Neural progenitor cell (in vitro differentiated cells): ENCODE measurements around the gene ELF1. TPM values are rescaled to one million over a fixed set of nuclear protein-coding genes. Genes with fewer than 3 reads are reported as not detected.

ENCODE experiments used
- DNase-seq: peaks from one replicate; pipeline ENCODE4 v3.0.0-alpha.2; 2016; ENCODE audit warnings: low spot score
- H2AFZ ChIP-seq: fragments of 200-600 bp; sonication (generic); replicated peaks from 2 replicates; pipeline ENCODE4 v1.6.1; 2016; ENCODE audit warnings: antibody characterized with exemption
- H3F3A ChIP-seq: fragments of 200-600 bp; sonication (generic); 2 replicates; pipeline ENCODE4 v1.6.1; 2016; ENCODE audit warnings: antibody characterized with exemption, low read depth
- H3K27ac ChIP-seq: fragments of 200-600 bp; sonication (generic); 2 replicates; pipeline ENCODE4 v1.5.1; 2016; ENCODE audit warnings: mild to moderate bottlenecking
- H3K27me3 ChIP-seq: fragments of 200-600 bp; sonication (generic); 2 replicates; pipeline ENCODE4 v1.6.1; 2016; ENCODE audit warnings: mild to moderate bottlenecking, moderate library complexity
- H3K36me3 ChIP-seq: fragments of 200-600 bp; sonication (generic); 2 replicates; pipeline ENCODE4 v1.5.1; 2016
- H3K4me1 ChIP-seq: fragments of 200-600 bp; sonication (generic); 2 replicates; pipeline ENCODE4 v1.6.1; 2016; ENCODE audit warnings: mixed run types
- H3K4me2 ChIP-seq: fragments of 200-600 bp; sonication (generic); 2 replicates; pipeline ENCODE4 v1.6.1; 2016
- H3K4me3 ChIP-seq: fragments of 200-600 bp; sonication (generic); 2 replicates; pipeline ENCODE4 v1.5.1; 2016
- H3K79me2 ChIP-seq: fragments of 200-600 bp; sonication (generic); 2 replicates; pipeline ENCODE4 v1.6.1; 2016; ENCODE audit warnings: low read depth
- H3K9ac ChIP-seq: fragments of 200-600 bp; sonication (generic); 2 replicates; pipeline ENCODE4 v1.6.1; 2016
- H3K9me3 ChIP-seq: fragments of 200-600 bp; sonication (generic); 2 replicates; pipeline ENCODE4 v1.5.1; 2016; ENCODE audit warnings: low read depth
- H4K20me1 ChIP-seq: fragments of 200-600 bp; sonication (generic); 2 replicates; pipeline ENCODE4 v1.6.1; 2016; ENCODE audit warnings: low read depth
- H3K27ac Mint-ChIP-seq: 3 replicates; pipeline ENCODE4 v1.8.0; 2021; ENCODE audit warnings: mixed read lengths
- H3K27me3 Mint-ChIP-seq: 2 replicates; pipeline ENCODE4 v1.8.0; 2022; ENCODE audit warnings: low read depth, mild to moderate bottlenecking, inconsistent platforms, moderate library complexity, mixed read lengths; ENCODE audit not compliant: insufficient read depth
- H3K36me3 Mint-ChIP-seq: 3 replicates; pipeline ENCODE4 v1.8.0; 2021; ENCODE audit warnings: mixed read lengths
- H3K4me1 Mint-ChIP-seq: 3 replicates; pipeline ENCODE4 v1.8.0; 2021; ENCODE audit warnings: mixed read lengths
- H3K4me3 Mint-ChIP-seq: 3 replicates; pipeline ENCODE4 v1.8.0; 2021; ENCODE audit warnings: mild to moderate bottlenecking, moderate library complexity, mixed read lengths
- H3K9me3 Mint-ChIP-seq: 3 replicates; pipeline ENCODE4 v1.8.0; 2020; ENCODE audit warnings: mixed read lengths
- CTCF ChIP-seq: fragments of 200-600 bp; sonication (generic); IDR thresholded peaks from 2 replicates; pipeline ENCODE4 v1.5.1; 2017; ENCODE audit warnings: antibody characterized with exemption, mild to moderate bottlenecking
- EZH2 ChIP-seq: fragments of 200-600 bp; sonication (generic); IDR thresholded peaks from 2 replicates; pipeline ENCODE4 v1.6.1; 2017; ENCODE audit warnings: antibody characterized with exemption, mild to moderate bottlenecking, moderate library complexity
- EZH2phosphoT487 ChIP-seq: fragments of 200-600 bp; sonication (generic); IDR thresholded peaks from 2 replicates; pipeline ENCODE4 v1.6.1; 2017; ENCODE audit warnings: antibody characterized with exemption
- total RNA-seq: library from RNA; depleted of rRNA; stranded (reverse); fragments of >200 nt; gene quantifications from 2 replicates; pipeline ENCODE4 v1.2.3, GENCODE V29; 2015; ENCODE audit warnings: low replicate concordance

Gene ELF1
- total RNA-seq, 1 donor from 2014 or later, result 9.3 TPM

GRCh38 chr13:40928980-40929379, 90.1 kb downstream of the ELF1 start:
- H3K36me3 ChIP-seq, result no peaks in the 10 kb centered on the region
- no peak for DNase-seq
- peaks cover 4% of the 10 kb centered on the region for H3K36me3 Mint-ChIP-seq
- no peak overlapping the region for H3K4me3 Mint-ChIP-seq
- H3K27me3 Mint-ChIP-seq, result no peaks in the 10 kb centered on the region
- no peaks in the 10 kb centered on the region for H3F3A ChIP-seq
- H3K4me1 Mint-ChIP-seq, result no peaks in the 10 kb centered on the region
- H3K27ac ChIP-seq, result no peak overlapping the region
- H3K4me3 ChIP-seq, result no peak overlapping the region
- H3K9ac ChIP-seq, result no peak overlapping the region
- no peak overlapping the region for H2AFZ ChIP-seq
- TF ChIP-seq EZH2phosphoT487 (no peak), EZH2 (no peak), CTCF (no peak)
- H3K4me2 ChIP-seq, result no peak overlapping the region
- H3K4me1 ChIP-seq, result no peaks in the 10 kb centered on the region
- no peaks in the 10 kb centered on the region for H3K9me3 Mint-ChIP-seq
- no peaks in the 10 kb centered on the region for H4K20me1 ChIP-seq
- no peaks in the 10 kb centered on the region for H3K27me3 ChIP-seq
- no peak overlapping the region for H3K27ac Mint-ChIP-seq
- no peaks in the 10 kb centered on the region for H3K9me3 ChIP-seq
- H3K79me2 ChIP-seq, result no peaks in the 10 kb centered on the region

GRCh38 chr13:40927929-40928328, 91.2 kb downstream of the ELF1 start:
- H3K36me3 Mint-ChIP-seq, result peaks cover 2% of the 10 kb centered on the region
- Histone ChIP-seq H3K4me1 (no peaks in the 10 kb centered on the region), H3K27ac (no peak overlapping the region), H3K9ac (no peak overlapping the region), H3K9me3 (no peaks in the 10 kb centered on the region), H3K4me2 (no peak overlapping the region), H3F3A (no peaks in the 10 kb centered on the region), H4K20me1 (no peaks in the 10 kb centered on the region), H3K27me3 (no peaks in the 10 kb centered on the region), H2AFZ (no peak overlapping the region), H3K4me3 (no peak overlapping the region), H3K79me2 (no peaks in the 10 kb centered on the region), H3K36me3 (no peaks in the 10 kb centered on the region)
- no peak overlapping the region for H3K4me3 Mint-ChIP-seq
- TF ChIP-seq EZH2, result no peak
- no peak for TF ChIP-seq CTCF
- no peak for TF ChIP-seq EZH2phosphoT487
- no peak for DNase-seq
- H3K27ac Mint-ChIP-seq, result no peak overlapping the region
- no peaks in the 10 kb centered on the region for H3K4me1 Mint-ChIP-seq
- H3K9me3 Mint-ChIP-seq, result no peaks in the 10 kb centered on the region
- no peaks in the 10 kb centered on the region for H3K27me3 Mint-ChIP-seq

DNA sequence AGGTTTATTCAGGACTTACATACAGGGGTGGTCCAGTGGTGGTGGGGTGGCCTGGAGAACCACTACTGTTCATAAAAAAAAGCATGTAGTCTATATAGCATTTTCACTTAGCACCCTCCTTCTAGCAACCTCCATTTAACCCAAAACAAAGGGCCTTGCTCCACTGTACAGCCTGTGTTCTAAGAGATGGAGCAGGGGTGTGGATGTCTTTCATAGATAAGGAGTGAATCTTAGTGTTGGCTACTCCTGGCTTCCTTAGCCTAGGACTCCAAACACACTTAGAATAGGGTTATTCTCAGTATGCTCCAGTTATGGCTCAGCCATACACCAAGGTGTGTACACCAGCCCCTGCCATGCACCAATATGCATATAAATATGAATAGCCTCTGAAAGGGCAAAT, 95.2 kb downstream of the ELF1 start:
- H3K4me3 Mint-ChIP-seq, result no peak overlapping the region

More for the DNA sequence above, 95.2 kb downstream of the ELF1 start:
- no peak for DNase-seq
- Histone ChIP-seq H3K27me3 (no peaks in the 10 kb centered on the region), H4K20me1 (no peaks in the 10 kb centered on the region), H3K9me3 (no peaks in the 10 kb centered on the region), H3K4me1 (peaks cover 4% of the 10 kb centered on the region), H3F3A (peaks cover 23% of the 10 kb centered on the region), H3K4me3 (no peak overlapping the region), H3K36me3 (no peaks in the 10 kb centered on the region), H3K27ac (no peak overlapping the region), H3K9ac (no peak overlapping the region), H2AFZ (no peak overlapping the region), H3K4me2 (no peak overlapping the region), H3K79me2 (peaks cover 16% of the 10 kb centered on the region)
- Mint-ChIP-seq H3K27me3 (no peaks in the 10 kb centered on the region), H3K4me1 (peaks cover 14% of the 10 kb centered on the region), H3K27ac (no peak overlapping the region), H3K9me3 (peaks cover 3% of the 10 kb centered on the region), H3K36me3 (peaks cover 2% of the 10 kb centered on the region)
- TF ChIP-seq CTCF (no peak), EZH2 (no peak), EZH2phosphoT487 (no peak)
